SJCRH30 (cell line): ENCODE measurements around the gene DLGAP4. TPM values are rescaled to one million over a fixed set of nuclear protein-coding genes. Genes with fewer than 3 reads are reported as not detected.

Experiments
- DNase-seq, 2 experiments: peaks; one replicate each; pipeline ENCODE4 v3.0.0-alpha.2; 2015 to 2020
- H3K27ac ChIP-seq: fragments of 250-450 bp; sonication (Bioruptor Pico); 2 replicates; pipeline ENCODE4 v1.5.1; 2020; ENCODE audit warnings: mild to moderate bottlenecking, moderate library complexity
- H3K27me3 ChIP-seq: fragments of 250-450 bp; sonication (Bioruptor Pico); 2 replicates; pipeline ENCODE4 v1.5.1; 2020; ENCODE audit warnings: mild to moderate bottlenecking, moderate library complexity
- H3K36me3 ChIP-seq: fragments of 250-450 bp; sonication (Bioruptor Pico); 2 replicates; pipeline ENCODE4 v1.5.1; 2020; ENCODE audit warnings: mild to moderate bottlenecking, moderate library complexity
- H3K4me1 ChIP-seq: fragments of 250-450 bp; sonication (Bioruptor Pico); 2 replicates; pipeline ENCODE4 v1.5.1; 2020; ENCODE audit warnings: mild to moderate bottlenecking, moderate library complexity
- H3K4me3 ChIP-seq: fragments of 250-450 bp; sonication (Bioruptor Pico); 2 replicates; pipeline ENCODE4 v1.5.1; 2020; ENCODE audit warnings: mild to moderate bottlenecking, moderate library complexity
- H3K9me3 ChIP-seq: fragments of 250-450 bp; sonication (Bioruptor Pico); replicated peaks from 2 replicates; pipeline ENCODE4 v1.5.1; 2020; ENCODE audit warnings: mild to moderate bottlenecking, moderate library complexity
- total RNA-seq: library from RNA; depleted of rRNA; stranded (reverse); fragments of >200 nt; shearing (Covaris generic); gene quantifications from 2 replicates; pipeline ENCODE4 v1.2.3, GENCODE V29; 2014

The DLGAP4 gene
- total RNA-seq, 1 experiment from 2014 or later, result 18.4 TPM

DNA sequence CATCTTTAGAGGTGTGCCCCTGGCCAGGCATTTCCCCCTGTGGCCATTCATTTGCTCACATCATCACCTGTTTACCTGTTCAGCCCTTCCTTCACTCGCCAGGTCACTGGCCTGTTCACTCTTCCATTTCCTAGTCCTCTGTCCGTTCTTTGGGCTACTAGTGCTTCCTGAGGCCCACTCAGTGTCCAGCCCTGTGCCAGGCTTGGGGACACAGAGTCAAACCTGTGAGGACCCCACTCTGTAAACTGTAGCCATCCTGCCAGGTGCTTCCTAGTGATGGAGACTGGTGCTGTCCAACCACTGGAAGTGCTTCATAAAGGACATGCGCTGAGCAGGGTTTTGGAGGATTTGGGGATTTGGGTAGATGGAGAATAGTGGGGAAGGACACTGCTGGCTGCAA is 3.5 kb downstream of the DLGAP4 start:
- Histone ChIP-seq H3K27ac (no peak overlapping the region), H3K4me1 (no peaks in the 10 kb centered on the region), H3K27me3 (peaks cover 22% of the 10 kb centered on the region), H3K9me3 (no peaks in the 10 kb centered on the region), H3K36me3 (no peaks in the 10 kb centered on the region), H3K4me3 (no peak overlapping the region)
- DNase-seq, result no peak

GRCh38 chr20:36310215-36310981 is 4.3 kb downstream of the DLGAP4 start:
- Histone ChIP-seq H3K36me3 (no peaks in the 10 kb centered on the region), H3K27me3 (peaks cover 22% of the 10 kb centered on the region), H3K27ac (no peak overlapping the region), H3K9me3 (no peaks in the 10 kb centered on the region), H3K4me1 (no peaks in the 10 kb centered on the region), H3K4me3 (no peak overlapping the region)
- DNase-seq, result no peak

GRCh38 chr20:36311141-36311853 is 5.2 kb downstream of the DLGAP4 start:
- Histone ChIP-seq H3K27ac (no peak overlapping the region), H3K36me3 (no peaks in the 10 kb centered on the region), H3K9me3 (no peaks in the 10 kb centered on the region), H3K27me3 (peaks cover 22% of the 10 kb centered on the region), H3K4me3 (no peak overlapping the region), H3K4me1 (no peaks in the 10 kb centered on the region)
- no peak for DNase-seq

- Histone ChIP-seq H3K4me1 (no peaks in the 10 kb centered on the region), H3K9me3 (no peaks in the 10 kb centered on the region), H3K27me3 (peaks cover 22% of the 10 kb centered on the region), H3K27ac (no peak overlapping the region), H3K4me3 (no peak overlapping the region), H3K36me3 (no peaks in the 10 kb centered on the region)
- no peak for DNase-seq
Measured at GRCh38 chr20:36311854-36312723, 6.0 kb downstream of the DLGAP4 start.

- no peak overlapping the region for H3K27ac ChIP-seq
- no peak overlapping the region for H3K4me3 ChIP-seq
- H3K27me3 ChIP-seq, result peaks cover 22% of the 10 kb centered on the region
- H3K9me3 ChIP-seq, result no peaks in the 10 kb centered on the region
- no peaks in the 10 kb centered on the region for H3K4me1 ChIP-seq
- H3K36me3 ChIP-seq, result no peaks in the 10 kb centered on the region
- no peak for DNase-seq
Measured at GRCh38 chr20:36312724-36313441, 6.7 kb downstream of the DLGAP4 start.

GRCh38 chr20:36313476-36313875 is 7.3 kb downstream of the DLGAP4 start:
- H3K4me3 ChIP-seq, result no peak overlapping the region
- no peaks in the 10 kb centered on the region for H3K9me3 ChIP-seq
- no peak for DNase-seq
- no peaks in the 10 kb centered on the region for H3K4me1 ChIP-seq
- H3K27me3 ChIP-seq, result peaks cover 17% of the 10 kb centered on the region
- H3K36me3 ChIP-seq, result no peaks in the 10 kb centered on the region
- no peak overlapping the region for H3K27ac ChIP-seq

DNA sequence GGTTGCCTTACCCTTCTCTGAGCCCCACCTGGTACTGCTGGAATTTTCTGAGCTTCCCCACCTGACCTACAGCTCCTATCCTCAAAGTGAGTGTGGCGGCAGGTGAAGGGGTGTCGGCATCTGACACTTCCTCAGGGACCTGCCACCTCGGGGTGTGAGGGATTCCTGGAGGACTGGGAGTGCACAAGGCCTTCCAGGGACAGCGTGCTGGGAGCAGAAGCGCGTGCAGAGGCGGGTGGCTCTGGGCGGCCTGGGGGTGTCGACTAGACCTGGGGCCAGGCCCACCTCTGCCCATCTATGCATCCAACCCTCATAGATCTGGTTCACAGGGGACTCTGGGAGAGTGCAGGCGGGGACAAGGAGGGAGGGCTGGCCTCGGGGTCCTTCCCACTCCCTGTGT is 7.8 kb downstream of the DLGAP4 start:
- Histone ChIP-seq H3K27me3 (peaks cover 15% of the 10 kb centered on the region), H3K36me3 (no peaks in the 10 kb centered on the region), H3K4me1 (no peaks in the 10 kb centered on the region), H3K27ac (no peak overlapping the region), H3K4me3 (no peak overlapping the region), H3K9me3 (no peaks in the 10 kb centered on the region)
- DNase-seq, result no peak

GRCh38 chr20:36314734-36315544 is 8.8 kb downstream of the DLGAP4 start:
- Histone ChIP-seq H3K27ac (no peak overlapping the region), H3K9me3 (no peaks in the 10 kb centered on the region), H3K27me3 (peaks cover 7% of the 10 kb centered on the region), H3K4me1 (no peaks in the 10 kb centered on the region), H3K36me3 (no peaks in the 10 kb centered on the region), H3K4me3 (no peak overlapping the region)
- peak in 1 of 2 experiments; percentile 24 for DNase-seq

GRCh38 chr20:36315545-36316351 is 9.6 kb downstream of the DLGAP4 start:
- no peak for DNase-seq
- Histone ChIP-seq H3K36me3 (no peaks in the 10 kb centered on the region), H3K4me3 (no peak overlapping the region), H3K27ac (no peak overlapping the region), H3K27me3 (peaks cover 1% of the 10 kb centered on the region), H3K9me3 (no peaks in the 10 kb centered on the region), H3K4me1 (no peaks in the 10 kb centered on the region)

GRCh38 chr20:36317675-36318074 is 11.5 kb downstream of the DLGAP4 start:
- Histone ChIP-seq H3K27ac (no peak overlapping the region), H3K36me3 (no peaks in the 10 kb centered on the region), H3K9me3 (no peaks in the 10 kb centered on the region), H3K27me3 (peaks cover 5% of the 10 kb centered on the region), H3K4me3 (no peak overlapping the region), H3K4me1 (no peaks in the 10 kb centered on the region)
- DNase-seq, result no peak

- Histone ChIP-seq H3K27me3 (peaks cover 5% of the 10 kb centered on the region), H3K9me3 (no peaks in the 10 kb centered on the region), H3K36me3 (no peaks in the 10 kb centered on the region), H3K4me3 (no peak overlapping the region), H3K27ac (no peak overlapping the region), H3K4me1 (no peaks in the 10 kb centered on the region)
- peak in 1 of 2 experiments; percentile 52 for DNase-seq
Measured at GRCh38 chr20:36318166-36318565, 12.0 kb downstream of the DLGAP4 start.

DNA sequence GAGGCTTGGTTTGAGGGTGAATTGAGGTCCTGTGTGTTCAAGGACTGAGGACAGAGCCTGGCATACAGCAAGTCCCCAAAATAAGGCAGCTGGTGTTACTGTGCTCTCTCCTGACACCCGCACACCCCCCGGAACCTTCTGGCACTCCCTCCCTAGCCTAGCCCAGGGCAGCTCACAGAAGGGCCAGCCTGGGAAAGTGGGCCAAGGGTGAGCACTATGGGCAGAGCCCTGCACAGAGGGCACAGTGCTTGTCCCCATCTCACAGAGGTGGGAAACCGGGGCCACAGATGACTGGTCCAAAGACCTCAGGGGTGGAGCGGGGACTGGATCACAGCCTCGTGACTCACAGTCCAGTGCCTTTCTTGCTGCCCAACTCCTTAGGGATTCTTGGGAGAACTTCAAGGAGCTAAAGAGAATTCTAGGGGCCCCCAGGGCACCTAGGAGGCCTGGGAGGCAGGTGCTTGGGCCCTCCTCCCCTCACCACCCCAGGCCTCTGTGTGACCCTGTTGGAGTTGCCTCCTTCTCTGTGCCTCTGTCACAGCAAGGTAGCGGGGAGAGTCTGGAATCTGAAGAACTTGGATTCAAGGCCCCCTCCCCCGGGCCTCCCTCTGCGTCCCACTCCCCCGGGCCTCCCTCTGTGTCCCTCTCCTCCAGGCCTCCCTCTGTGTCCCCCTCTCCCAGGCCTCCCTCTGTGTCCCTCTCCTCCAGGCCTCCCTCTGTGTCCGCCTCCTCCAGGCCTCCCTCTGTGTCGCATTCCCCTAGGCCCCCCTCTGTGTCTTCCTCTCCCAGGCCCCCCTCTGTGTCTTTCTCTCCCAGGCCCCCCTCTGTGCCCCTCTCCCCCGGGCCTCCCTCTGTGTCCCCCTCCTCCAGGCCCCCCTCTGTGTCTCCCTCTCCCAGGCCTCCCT is 13.5 kb downstream of the DLGAP4 start:
- peaks cover 5% of the 10 kb centered on the region for H3K27me3 ChIP-seq
- H3K27ac ChIP-seq, result no peak overlapping the region
- DNase-seq, result no peak

More for the DNA sequence above, 13.5 kb downstream of the DLGAP4 start:
- no peaks in the 10 kb centered on the region for H3K4me1 ChIP-seq
- H3K36me3 ChIP-seq, result no peaks in the 10 kb centered on the region
- no peaks in the 10 kb centered on the region for H3K9me3 ChIP-seq
- H3K4me3 ChIP-seq, result no peak overlapping the region
